GM10266 (cell line): ENCODE data around the gene DCST1.

Experiments
- DNase-seq: peaks from one replicate; pipeline ENCODE4 v3.0.0; 2012; ENCODE audit errors: extremely low spot score
- CTCF ChIP-seq: IDR thresholded peaks from 2 replicates; pipeline ENCODE4 v1.5.1; 2012; ENCODE audit warnings: mild to moderate bottlenecking, low read depth; ENCODE audit not compliant: control insufficient read depth, insufficient read depth; ENCODE audit errors: missing control alignments

DCST1 gene

GRCh38 chr1:155078469-155079209, 45.0 kb downstream of the DCST1 start, which contains the start of gene EFNA3:
Gene EFNA3, plus strand, starts transcription at chr1:155078837. Its CDS starts 105 bp downstream, at chr1:155078942.
- DNase-seq: peak; percentile 94
- TF ChIP-seq CTCF: no peak

GRCh38 chr1:155079210-155079486, 45.5 kb downstream of the DCST1 start:
- no peak for TF ChIP-seq CTCF
- no peak for DNase-seq

GRCh38 chr1:155079487-155080311, 46.1 kb downstream of the DCST1 start:
- TF ChIP-seq CTCF: no peak
- DNase-seq: peak; percentile 58

GRCh38 chr1:155080312-155081228, 46.9 kb downstream of the DCST1 start:
- TF ChIP-seq CTCF: no peak
- peak; percentile 65 for DNase-seq

- no peak for DNase-seq
- no peak for TF ChIP-seq CTCF
Observed at GRCh38 chr1:155081472-155082300, 48.1 kb downstream of the DCST1 start.

GRCh38 chr1:155082301-155083051, 48.9 kb downstream of the DCST1 start:
- no peak for TF ChIP-seq CTCF
- no peak for DNase-seq
